NCI-H748 treated with DMSO at 0.1 percent for 48 hours (cell line): Measurements from ENCODE around the gene MYO18A.

Experiments used
- DNase-seq: peaks from one replicate; lab custom pipeline; 2025; lab: John Stamatoyannopoulos, UW

The MYO18A gene

DNA sequence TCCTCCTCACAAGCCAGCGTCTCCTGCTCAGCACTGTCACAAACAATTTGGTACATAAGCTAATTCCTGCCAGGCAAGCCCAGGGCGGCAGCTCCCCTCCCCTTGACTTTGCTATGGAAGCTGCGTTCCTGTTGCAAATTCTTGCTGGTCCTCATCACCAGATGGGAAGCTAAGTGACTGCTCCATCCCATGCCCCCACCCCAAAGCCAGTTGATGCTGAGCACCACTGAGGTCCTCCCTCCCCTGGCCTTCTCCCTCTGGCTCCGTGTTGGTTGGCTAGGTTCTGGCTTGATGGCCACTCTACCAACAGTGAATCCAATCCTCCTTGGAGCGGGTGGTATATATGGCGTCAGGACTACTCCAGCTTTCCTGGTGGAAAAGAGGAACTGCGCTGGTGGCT lies 102.9 kb downstream of the MYO18A start:
- no peak for DNase-seq

- DNase-seq, result no peak
These were observed 103.5 kb downstream of the MYO18A start for GRCh38 chr17:29076722-29077121.

GRCh38 chr17:29076087-29076486 lies 104.1 kb downstream of the MYO18A start:
- no peak for DNase-seq

DNA sequence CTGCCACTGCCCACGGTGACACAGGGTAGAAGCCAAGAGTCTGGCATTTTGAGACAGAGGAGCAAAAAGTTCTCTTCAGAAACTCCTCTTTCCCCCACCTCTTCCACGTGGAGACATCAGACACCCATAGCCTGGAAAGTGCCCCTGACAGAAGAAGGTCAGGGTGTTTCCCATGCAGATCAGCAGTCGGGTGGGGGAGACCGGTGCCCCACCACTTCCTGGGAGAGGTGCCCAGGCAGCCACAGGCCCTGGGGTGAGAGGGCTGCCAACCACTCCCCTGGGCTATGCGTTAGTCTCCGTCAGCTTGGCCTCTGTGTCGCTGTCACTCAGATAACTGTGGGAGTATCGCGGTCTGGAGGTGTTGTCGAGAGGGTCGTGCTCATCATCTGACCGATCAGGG lies 105.7 kb downstream of the MYO18A start:
- DNase-seq, result no peak

- no peak for DNase-seq
These were observed 106.7 kb downstream of the MYO18A start for GRCh38 chr17:29073520-29073919.

- DNase-seq, result no peak
These were observed 107.2 kb downstream of the MYO18A start for GRCh38 chr17:29073045-29073444.

DNA sequence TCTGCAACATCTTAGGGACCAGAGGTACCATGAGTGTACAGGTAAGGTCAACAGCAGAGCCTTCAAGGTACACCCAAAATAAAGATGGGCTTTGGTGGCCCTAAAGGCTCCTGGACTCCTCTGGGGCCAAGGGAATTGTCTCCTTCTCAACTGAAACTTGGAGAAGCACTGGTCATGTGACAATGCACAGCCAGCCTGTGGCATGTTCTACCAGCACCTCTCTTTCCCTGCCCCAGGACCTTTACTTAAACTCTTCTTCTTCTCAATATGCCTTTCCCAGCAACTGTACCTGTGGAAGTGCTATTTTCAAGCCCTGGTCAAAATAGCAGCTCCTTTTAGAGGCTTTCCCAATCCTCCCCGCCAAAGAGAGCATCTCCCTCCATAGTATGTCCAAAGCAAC lies 108.9 kb downstream of the MYO18A start:
- DNase-seq, result no peak

GRCh38 chr17:29070781-29071180 lies 109.4 kb downstream of the MYO18A start:
- DNase-seq, result no peak

DNA sequence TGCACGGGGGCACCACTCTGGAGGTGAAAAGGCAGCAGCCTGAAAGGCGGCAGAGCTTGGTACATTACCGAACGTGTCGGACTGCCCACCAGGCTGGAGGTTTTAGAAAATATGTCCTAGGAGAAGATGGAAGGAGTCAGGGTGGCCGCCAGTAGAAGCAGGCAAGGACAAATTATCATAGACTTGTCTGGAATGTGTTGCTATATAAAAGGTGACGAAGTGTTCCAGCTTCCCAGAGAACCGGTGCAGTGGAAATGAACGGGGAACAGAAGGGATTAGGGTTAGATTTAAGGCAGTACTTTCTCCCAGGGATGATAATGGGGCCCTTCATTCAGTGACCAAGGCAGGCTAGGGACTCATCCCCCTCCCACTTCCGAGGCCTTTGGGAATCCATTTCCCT lies 109.9 kb downstream of the MYO18A start:
- DNase-seq, result no peak

GRCh38 chr17:29069526-29070041 lies 110.6 kb downstream of the MYO18A start:
- DNase-seq, result no peak

GRCh38 chr17:29068818-29069217 lies 111.4 kb downstream of the MYO18A start:
- no peak for DNase-seq

- DNase-seq, result no peak
These were observed 113.6 kb downstream of the MYO18A start for GRCh38 chr17:29066606-29067005.

GRCh38 chr17:29066047-29066446 lies 114.2 kb downstream of the MYO18A start:
- no peak for DNase-seq

GRCh38 chr17:29063992-29064391 lies 116.2 kb downstream of the MYO18A start:
- DNase-seq, result no peak

DNA sequence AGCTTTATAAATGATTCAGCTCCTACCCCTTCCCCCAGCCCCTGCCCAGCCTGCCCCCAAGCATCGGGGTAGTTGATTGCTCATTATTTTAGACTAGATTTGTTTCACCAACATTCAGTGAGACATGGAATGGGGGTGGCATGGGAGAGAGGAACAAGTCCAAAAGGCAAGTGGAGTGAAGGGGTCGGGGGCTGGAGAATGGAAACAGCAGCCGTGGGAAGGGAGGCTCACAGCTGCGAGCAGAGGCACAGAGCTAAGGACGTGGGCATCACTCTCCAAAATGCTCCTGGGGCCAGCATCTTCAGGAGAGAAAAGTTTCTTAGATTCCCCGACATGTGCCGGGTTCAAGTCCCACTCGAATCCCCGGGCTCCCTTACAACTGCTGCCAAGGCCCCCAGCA lies 118.0 kb downstream of the MYO18A start:
- DNase-seq, result no peak

DNA sequence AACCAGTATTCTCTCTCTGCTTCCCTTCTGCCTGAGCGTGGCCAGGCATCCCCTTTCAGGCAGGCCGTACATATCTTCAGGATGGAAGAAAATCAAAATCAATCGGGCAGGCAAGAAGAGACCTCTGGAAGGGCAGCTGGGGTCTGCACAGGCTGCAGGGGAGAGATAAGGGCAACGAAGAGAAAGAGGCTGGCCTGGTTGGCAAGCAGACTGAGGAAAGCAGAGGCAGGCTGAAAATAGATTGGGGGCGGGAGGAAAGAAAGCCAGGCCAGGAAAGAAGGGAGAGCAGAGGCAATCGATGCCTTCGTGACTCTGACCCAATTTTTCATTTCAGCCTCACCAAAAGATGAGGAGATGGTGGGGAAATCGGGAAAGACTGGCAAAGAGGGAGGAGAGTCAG lies 119.2 kb downstream of the MYO18A start:
- no peak for DNase-seq

GRCh38 chr17:29060475-29060874 lies 119.7 kb downstream of the MYO18A start:
- no peak for DNase-seq

- no peak for DNase-seq
These were observed 120.9 kb downstream of the MYO18A start for GRCh38 chr17:29059281-29059680.

DNA sequence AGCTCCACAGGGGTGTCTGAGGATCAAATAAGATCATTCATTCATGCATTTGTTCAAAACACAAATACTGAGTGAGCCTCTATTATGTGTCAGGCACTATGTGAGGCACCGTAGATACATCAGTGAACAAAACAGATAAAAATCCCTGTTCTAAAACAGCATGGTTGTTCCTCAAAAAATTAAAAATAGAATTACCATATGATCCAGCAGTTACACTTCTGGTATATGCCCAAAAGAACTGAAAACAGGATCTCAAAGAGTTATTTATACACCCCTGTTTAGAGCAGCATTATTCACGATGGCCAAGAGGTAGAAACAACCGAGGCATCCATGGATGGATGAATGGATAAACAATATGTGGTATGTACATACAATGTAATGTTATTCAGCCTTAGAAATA lies 121.8 kb downstream of the MYO18A start:
- DNase-seq, result no peak

DNA sequence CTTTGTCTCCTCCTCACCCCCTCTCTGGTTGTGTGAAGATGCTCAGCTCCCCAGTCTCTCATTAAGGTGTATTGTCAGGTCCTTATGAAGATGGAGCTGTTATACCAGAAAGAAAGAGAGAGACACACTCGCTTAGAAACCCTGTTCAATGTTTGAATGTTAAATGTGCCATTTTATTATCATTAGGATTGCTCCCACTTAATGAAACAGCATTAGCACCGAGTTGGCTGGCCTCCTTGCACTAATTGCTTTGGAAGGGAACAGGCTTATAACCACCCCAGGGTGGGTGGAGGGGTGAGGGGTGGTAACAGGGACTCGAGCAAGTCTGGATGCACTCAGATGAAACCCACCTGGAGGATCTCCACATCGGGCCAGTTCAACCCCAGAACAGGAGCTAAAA lies 122.8 kb downstream of the MYO18A start:
- DNase-seq, result no peak

DNA sequence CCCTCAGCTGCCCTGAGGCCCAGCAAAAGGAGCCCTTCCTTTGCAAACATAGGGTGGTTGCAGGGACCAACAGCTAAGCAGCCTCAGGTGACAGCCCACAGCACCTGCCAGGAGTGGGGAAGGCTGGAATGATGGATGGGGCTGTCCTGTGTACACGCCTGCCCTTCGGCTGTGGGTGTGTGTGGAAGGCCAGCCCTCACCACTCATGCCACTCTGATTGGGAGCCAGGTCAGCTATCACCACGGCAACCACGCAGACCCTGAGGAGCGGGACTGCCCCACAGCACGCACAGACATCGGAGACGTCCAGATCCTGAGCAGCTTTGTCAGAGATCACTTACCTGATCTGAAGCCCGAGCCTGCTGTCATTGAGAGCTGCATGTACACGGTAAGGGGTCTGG lies 125.4 kb downstream of the MYO18A start:
- DNase-seq, result no peak

DNA sequence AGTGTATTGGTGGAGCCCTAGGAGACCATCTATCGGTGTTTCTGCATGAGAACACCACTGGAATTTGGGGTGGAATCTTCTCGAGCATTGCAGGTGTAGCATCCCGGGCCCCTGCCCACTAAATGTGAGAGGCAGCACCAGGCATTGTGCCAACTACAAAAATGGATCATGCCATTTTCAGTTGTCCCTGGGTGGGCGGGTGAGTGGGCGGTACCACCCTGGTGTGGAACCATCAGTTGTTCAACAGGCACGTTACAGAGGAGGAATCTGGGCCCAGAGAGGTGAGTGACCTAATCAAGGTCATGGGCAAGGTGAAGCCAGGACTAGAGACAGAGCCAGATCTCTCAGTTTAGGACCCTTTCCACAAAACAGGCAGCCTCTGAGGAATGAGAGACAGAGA lies 128.5 kb downstream of the MYO18A start:
- DNase-seq, result no peak

GRCh38 chr17:29051194-29051593 lies 129.0 kb downstream of the MYO18A start:
- no peak for DNase-seq

DNA sequence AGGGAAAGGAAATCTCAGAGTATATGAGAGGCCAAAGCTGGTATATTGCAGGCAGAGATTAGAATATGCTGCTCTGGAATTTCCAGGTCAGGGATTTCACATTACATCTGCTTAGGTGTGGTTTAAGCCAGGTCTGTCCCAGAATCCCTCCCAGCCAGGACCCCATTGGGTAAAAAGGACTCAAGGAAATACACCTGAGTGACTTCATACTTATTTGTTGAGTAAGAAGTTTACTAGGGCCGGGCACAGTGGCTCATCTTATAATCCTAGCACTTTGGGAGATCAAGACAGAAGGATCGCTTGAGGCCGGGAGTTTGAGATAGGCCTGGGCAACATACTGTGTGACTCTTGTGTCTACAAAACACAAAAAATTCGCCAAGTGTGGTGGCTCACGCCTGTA lies 130.0 kb downstream of the MYO18A start:
- no peak for DNase-seq

DNA sequence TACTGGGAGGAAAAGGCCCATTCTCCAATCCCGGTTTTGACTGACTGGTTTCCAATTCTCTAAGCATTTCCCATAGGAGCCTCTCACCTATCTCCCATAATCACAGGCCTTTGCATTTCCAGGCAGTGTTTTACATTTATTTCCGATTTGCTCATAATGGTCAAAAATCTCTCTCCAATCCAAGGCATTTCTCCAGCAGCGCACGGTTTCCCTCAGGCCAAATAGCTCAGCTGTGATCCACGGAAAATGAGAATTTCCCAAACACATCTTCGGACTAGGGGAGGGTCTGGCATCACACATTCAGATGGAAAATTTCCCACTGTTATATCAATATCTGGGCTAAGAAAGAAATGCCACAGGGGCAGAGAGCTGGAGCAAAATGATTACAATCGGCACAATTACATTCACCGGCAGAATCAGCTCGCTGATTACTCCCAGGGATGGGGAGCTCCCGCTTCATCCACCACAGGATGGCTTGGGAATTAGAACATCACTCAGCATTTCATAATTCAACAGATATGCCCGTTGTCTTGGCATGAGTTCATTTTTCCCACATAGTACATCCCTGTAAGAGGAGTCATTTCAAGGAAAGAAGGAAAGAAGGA lies 130.6 kb downstream of the MYO18A start:
- no peak for DNase-seq
